Measurements from ENCODE around the gene ELOVL7.
"Not testable (repeated sequence)": the region's sequence is repeated elsewhere in the genome, so short reads cannot be mapped to it uniquely, and the experiment has no call there.

Gene ELOVL7

GRCh38 chr5:60830581-60831127, 13.4 kb downstream of the ELOVL7 start:
- DNase-seq (ENCODE audit: low read depth, low spot score) = no peak

DNA sequence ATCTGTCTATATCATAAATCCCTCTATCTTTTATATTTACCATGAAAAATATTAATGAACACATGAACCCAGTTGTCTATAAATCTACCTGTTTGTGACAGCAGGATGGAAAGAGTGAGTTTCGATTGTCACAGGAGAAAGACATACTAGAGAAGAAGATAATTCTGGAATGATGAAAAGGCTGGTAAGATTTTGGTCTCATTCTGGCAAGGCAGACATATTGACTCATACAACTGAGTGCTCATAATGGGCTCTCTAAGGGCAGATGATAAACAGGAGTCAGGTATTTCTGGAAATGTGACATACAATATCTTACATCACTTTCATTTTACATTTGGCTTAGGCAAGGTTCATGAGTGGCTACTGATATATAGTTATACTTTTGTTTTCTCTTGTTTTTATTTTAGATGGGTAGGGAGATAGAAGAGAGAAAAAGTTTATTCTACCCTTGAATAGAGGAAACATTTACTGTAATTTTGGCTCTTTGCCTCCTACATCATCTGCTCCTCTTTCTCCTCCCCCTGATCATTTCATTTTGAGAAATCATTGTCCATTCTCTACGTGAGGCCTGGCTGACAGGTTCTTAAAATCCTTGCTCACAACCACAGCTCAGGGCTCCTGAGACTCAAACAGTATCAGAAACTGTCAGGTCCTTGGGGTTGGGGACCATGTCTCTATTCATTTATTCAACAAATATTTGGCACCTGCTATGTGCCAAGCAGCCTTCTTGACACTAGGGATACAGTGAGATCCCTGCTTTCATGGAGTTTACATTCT, 14.4 kb downstream of the ELOVL7 start:
- DNase-seq (ENCODE audit: low read depth, low spot score) = no peak

DNA sequence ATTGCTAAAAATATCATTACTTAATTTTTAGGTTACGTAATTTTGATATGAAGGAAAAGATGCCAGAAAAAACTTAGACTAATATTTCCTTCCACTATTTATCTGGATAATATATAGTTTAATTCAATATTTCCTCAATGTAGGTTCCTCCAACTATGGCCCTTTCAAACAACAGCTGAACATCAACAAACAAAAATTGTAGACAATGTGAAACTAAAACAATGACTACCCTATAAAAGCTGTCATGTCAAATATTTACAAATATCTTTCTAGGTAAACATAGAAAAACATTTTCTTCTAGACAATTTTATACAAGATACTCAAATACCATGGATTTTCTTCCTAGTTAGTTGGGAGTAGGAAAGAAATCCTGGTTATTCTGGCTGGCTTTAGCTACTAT, 16.9 kb downstream of the ELOVL7 start:
- DNase-seq (ENCODE audit: low read depth, low spot score) = no peak

- DNase-seq (ENCODE audit: low read depth, low spot score) = no peak
Measured at GRCh38 chr5:60826653-60827052, 17.4 kb downstream of the ELOVL7 start.

GRCh38 chr5:60823574-60823973, 20.5 kb downstream of the ELOVL7 start:
- DNase-seq (ENCODE audit: low read depth, low spot score) = no peak

- DNase-seq (ENCODE audit: low read depth, low spot score) = no peak
Measured at GRCh38 chr5:60822285-60822556, 21.8 kb downstream of the ELOVL7 start.

- no peak for DNase-seq (ENCODE audit: low read depth, low spot score)
Measured at GRCh38 chr5:60821488-60822284, 22.4 kb downstream of the ELOVL7 start.

DNA sequence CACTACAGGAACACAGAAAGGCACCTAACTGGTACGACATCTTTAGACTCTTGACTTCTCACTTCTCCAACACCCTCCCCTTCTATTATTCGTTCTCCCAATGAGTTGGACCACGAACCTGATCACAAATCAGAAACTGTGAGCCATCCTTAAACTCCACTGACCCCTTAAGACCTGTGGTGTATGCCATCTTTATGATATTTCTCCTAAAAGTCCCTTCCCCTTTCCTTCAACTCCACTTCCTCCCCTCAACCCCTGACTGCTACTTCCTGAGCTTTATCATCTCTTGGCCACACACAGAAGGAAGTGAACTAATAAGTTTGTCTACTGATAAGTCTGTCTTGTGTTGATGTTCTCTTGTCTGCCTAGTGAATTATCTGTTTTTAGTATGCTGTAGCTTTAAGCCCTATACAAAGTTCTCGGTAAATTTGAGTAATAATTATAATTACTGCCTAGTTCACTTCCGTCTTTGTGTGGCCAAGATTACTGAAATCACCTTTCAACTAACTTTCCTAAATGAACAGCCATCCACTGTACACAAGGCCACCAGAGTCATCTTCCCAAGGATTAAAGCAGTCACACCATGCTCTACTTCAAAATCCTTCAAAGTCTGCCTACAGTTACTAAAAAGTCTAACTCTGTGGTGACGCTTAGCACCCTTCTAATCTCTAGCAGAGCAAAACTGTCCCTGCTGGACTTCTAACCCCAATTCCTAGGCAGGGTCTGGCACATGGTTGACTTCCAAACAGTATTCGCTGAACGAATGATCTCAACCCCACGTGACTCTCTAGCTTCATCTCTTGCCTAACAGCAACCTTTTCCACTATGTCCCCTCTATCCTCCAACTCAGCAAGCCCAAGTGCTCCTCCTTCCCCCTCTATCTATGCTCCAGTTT, 23.2 kb downstream of the ELOVL7 start:
- DNase-seq (ENCODE audit: low read depth, low spot score) = no peak

DNA sequence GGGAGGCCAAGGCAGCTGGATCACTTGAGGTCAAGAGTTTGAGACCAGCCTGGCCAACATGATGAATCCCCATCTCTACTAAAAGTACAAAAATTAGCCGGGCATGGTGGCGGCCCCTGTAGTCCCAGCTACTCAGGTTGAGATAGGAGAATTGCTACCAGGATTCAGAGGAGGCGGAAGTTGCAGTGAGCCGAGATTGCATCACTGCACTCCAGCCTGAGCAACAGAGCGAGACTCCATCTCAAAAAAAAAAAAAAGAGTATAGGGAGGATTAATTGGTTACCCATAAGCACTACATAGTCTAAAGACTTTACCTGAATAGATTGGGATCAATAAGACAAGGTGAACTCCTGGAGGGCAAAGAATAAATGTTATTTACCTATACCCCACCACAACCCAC, 27.9 kb downstream of the ELOVL7 start:
- not testable (repeated sequence) for DNase-seq (ENCODE audit: low read depth, low spot score)

- no peak for DNase-seq (ENCODE audit: low read depth, low spot score)
Measured at GRCh38 chr5:60814498-60814897, 29.6 kb downstream of the ELOVL7 start.

DNA sequence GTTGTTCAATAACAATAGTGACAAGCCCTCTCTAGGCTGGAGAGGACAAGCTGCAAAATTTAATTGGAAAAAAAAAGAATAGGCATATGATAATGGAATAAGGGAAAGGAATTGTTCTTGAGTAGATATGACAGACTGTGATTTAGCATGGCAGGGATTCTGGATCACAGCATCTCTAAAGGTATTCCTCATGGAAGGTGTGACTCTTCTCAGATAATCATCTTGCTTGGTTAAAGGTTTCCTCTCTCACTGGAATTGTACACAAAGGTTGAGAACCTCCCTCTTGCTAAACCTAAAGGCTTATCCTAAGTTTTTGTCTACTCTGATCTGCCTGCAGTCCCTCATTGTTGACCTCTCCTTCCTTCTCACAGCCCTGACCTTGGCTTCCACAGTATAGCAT, 31.6 kb downstream of the ELOVL7 start:
- no peak for DNase-seq (ENCODE audit: low read depth, low spot score)

GRCh38 chr5:60811105-60811504, 33.0 kb downstream of the ELOVL7 start:
- DNase-seq (ENCODE audit: low read depth, low spot score) = no peak

DNA sequence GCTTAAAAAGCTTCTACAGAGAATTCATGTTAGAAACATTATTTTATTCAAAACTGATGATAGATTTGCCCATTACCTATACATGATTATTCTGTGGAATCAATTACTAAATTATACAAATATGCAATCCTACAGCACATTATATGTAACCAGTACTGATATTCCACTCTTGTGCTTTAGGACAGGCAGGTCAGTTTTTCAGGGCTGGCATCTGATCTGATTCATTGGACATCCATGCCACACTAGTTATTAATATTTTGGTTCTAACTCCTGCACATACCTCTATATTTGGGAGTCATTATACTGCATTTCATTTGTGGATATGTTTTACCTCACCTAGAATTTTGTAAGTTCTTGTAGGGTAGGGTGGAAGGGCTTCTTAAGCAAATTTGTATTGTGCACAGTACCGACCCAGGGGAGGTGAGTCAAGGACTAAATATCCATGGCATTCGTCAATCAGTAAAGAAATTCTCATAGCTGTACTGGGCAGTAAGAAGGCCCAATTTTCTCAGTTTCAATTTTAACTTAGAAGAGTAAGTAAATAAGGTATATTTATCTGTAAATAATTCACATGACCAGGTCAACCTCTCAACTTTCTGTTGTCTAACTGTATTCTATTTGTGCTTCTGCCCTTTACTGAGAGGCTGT, 33.5 kb downstream of the ELOVL7 start:
- DNase-seq (ENCODE audit: low read depth, low spot score) = no peak

DNA sequence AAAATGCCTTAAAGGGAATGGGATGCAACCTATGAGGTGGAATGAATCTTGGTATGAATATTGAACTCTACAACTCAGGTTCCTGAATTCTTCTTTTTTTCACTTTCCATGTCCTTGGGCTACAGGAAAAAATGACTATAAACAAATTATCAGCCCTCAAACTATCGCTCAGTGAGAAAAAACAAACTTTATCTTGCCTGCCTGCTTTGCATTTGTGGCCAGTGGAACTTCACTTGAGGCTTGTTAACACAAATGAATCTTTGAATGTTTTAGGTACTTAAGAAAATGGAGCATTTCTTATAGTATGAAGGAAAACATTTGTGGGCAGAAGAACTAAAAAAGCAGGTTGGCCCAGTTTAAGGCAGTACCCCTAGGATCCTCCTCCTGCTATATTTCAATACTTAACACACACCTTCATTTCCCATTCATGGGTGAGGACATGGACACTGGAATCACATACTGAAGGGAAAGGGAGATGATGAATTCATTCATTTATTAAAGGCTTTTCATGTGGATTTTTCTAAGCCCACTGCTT, 34.1 kb downstream of the ELOVL7 start:
- no peak for DNase-seq (ENCODE audit: low read depth, low spot score)

GRCh38 chr5:60806591-60807243, 37.4 kb downstream of the ELOVL7 start:
- DNase-seq (ENCODE audit: low read depth, low spot score) = no peak

DNA sequence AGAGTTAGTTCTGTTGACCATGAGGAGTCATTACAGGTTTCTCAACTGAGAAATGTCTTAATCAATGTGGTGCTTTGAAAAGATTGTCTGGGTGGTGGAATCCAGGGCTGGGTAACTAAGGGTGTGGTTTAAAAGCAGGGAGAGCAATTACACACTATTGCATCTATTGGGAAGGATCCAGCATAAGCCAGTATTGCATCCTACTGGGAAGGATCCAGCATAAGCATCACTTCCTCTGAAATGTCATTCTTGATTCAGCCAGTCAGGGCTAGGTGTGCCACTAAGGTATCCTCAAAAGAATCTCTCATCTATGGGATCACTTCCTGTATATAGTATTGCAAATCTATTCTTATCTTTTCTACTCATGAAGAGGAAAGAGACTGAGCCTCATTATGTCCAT, 38.6 kb downstream of the ELOVL7 start:
- no peak for DNase-seq (ENCODE audit: low read depth, low spot score)

GRCh38 chr5:60803712-60804111, 40.4 kb downstream of the ELOVL7 start:
- DNase-seq (ENCODE audit: low read depth, low spot score) = no peak

DNA sequence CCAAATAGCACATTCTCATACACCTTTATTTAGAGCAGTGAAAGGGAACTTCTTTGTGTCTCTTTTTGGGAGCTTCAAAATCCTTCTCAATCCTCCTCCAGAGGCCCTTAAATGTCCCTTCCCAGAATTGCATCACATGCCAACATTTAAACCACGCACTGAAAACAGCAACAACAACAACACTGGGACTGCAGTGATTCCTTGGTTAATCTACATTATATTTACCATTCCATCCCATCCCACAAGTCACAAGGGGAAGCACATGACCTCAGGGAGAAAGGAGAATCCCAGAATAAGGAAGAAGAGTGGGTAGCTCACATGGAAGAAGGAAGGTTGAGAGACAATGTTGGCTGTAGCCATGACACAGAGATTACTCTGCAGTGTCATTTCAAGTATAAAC, 41.1 kb downstream of the ELOVL7 start:
- no peak for DNase-seq (ENCODE audit: low read depth, low spot score)

GRCh38 chr5:60802226-60802625, 41.8 kb downstream of the ELOVL7 start:
- no peak for DNase-seq (ENCODE audit: low read depth, low spot score)

- DNase-seq (ENCODE audit: low read depth, low spot score) = no peak
Measured at GRCh38 chr5:60797482-60798153, 46.5 kb downstream of the ELOVL7 start.

Measured in brain pericyte (primary cell).